Measurements from ENCODE around the gene SLC27A5. TPM values are rescaled to one million over a fixed set of nuclear protein-coding genes. Genes with fewer than 3 reads are reported as not detected.

Gene SLC27A5
- total RNA-seq, 2 donors from 2014 or later: 6.6 to 7.7 TPM

DNA sequence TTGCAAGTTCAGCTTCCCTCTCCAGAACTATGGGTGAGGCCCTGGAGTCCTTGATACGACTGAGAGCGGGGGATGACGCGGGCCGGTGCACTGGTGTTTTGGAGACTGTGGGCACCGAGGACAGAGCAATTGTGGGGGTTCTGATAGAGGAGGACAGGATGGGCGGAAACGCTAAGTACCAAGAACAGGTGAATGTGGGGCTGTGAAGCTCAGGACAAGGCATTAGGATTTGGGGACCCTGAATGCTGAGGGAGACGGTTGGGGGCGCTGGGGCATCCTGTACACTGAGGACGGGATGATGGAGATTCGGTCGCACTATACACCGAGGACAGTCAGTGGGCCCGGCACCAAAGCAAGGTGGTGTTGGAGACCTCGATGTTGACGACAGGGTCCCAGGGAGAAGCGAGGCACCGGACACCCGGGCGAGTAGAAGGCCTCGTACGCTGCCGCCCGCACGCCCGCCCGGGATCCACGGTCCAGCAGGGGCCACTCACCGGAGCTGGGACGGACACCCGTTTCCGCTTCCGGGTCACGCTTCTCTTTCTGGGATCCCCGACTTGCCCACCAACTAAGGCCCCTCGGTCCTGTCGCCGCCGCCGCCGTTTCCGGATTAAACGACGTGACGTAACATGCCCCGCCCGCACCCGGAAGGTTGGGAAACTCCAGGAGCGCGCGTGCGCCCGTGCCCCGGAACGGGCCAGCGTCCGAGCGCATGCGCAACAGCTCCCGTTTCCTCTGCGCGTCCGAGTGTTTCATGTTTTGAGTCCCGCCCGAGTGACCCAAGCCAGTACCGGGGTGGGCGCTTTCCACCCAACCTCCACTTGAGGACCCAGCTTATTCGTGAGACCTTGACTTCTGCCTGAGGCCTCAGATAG lies 42.9 kb upstream of the SLC27A5 start, which contains the start of gene CHMP2A:
TSS of gene CHMP2A (minus strand) at position 612 of the 875 bp plus-strand sequence. CDS start 893 bp downstream, outside the sequence.
- peak within 1 kb of the TSS; percentile 99 for H3K4me3 Mint-ChIP-seq
- no peaks in the 10 kb centered on the region for H3K27me3 Mint-ChIP-seq
- DNase-seq (peak; percentile 95 to 97 (median 96)), ATAC-seq (peak; percentile 48)
- peaks cover 43% of the 10 kb centered on the region for H3K4me1 Mint-ChIP-seq
- no peaks in the 10 kb centered on the region for H3K9me3 ChIP-seq (ENCODE audit: control insufficient read depth, low read length, poor library complexity, severe bottlenecking)
- H3K36me3 Mint-ChIP-seq (ENCODE audit: low read depth): peaks cover 9% of the 10 kb centered on the region
- H3K27ac Mint-ChIP-seq: peak within 1 kb of the TSS; percentile 98

- Mint-ChIP-seq H3K36me3 (ENCODE audit: low read depth) (peaks cover 9% of the 10 kb centered on the region), H3K27ac (peak overlapping the region; percentile 98), H3K4me3 (peak overlapping the region; percentile 99), H3K4me1 (peaks cover 39% of the 10 kb centered on the region), H3K27me3 (no peaks in the 10 kb centered on the region)
- no peaks in the 10 kb centered on the region for H3K9me3 ChIP-seq (ENCODE audit: control insufficient read depth, low read length, poor library complexity, severe bottlenecking)
- ATAC-seq (no peak), DNase-seq (no peak)
Observed at GRCh38 chr19:58553799-58554493, 42.2 kb upstream of the SLC27A5 start.

- peak overlapping the region; percentile 73 for H3K4me3 Mint-ChIP-seq
Observed at GRCh38 chr19:58552655-58553054, 40.9 kb upstream of the SLC27A5 start.

DNA sequence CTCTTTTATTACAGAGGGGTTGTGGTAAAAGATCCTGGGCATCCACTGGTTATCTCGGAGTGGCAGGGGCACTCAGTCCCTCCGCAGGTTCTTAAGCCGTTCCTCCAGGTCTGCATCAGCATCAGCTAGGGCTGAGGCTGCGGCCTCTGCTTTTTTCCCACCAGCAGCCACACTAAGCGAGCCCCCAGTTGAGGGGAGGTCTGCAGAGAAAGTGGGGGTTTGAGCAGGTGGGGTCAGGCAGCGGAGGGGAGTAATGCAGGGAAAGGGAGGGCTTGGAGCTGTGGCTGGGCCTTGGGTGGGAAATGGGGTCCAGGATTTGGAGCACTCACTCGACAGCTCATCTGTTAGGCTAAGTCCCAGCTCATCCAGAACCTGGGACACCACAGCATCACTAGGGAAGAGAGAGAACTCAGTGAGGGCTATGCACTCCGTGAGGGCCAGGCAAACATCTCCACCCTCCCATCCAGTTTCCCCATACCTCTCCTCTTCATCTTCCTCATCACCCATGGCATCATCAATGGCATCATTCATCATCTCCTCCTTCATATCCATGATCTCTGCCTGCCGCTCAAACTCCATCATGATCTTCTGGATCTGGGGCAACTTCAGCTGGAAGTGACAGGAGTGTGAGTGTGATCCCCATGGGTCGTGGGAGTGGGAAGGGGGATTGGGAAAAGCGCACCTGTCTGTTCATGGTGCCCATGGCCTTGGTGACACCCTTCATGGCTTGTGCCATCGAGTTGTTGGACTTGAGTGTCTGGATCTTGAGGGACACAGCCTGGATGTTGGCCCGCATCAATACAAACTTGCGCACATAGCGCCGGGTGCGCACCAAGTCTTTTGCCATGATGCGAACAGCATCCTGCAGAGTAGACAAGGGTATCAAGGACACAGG lies 40.0 kb upstream of the SLC27A5 start:
- ATAC-seq (no peak), DNase-seq (no peak)
- H3K9me3 ChIP-seq (ENCODE audit: control insufficient read depth, low read length, poor library complexity, severe bottlenecking): no peaks in the 10 kb centered on the region
- Mint-ChIP-seq H3K4me3 (peak overlapping the region; percentile 73), H3K27me3 (no peaks in the 10 kb centered on the region), H3K36me3 (ENCODE audit: low read depth) (peaks cover 12% of the 10 kb centered on the region), H3K27ac (peak overlapping the region; percentile 98), H3K4me1 (peaks cover 35% of the 10 kb centered on the region)

More at GRCh38 chr19:58552655-58553054, 40.9 kb upstream of the SLC27A5 start:
- no peaks in the 10 kb centered on the region for H3K9me3 ChIP-seq (ENCODE audit: control insufficient read depth, low read length, poor library complexity, severe bottlenecking)
- H3K27me3 Mint-ChIP-seq: no peaks in the 10 kb centered on the region
- no peak for ATAC-seq
- H3K4me1 Mint-ChIP-seq: peaks cover 39% of the 10 kb centered on the region
- no peak for DNase-seq
- peaks cover 12% of the 10 kb centered on the region for H3K36me3 Mint-ChIP-seq (ENCODE audit: low read depth)
- peak overlapping the region; percentile 98 for H3K27ac Mint-ChIP-seq

- ATAC-seq: no peak
- DNase-seq: no peak
- H3K27me3 Mint-ChIP-seq: no peaks in the 10 kb centered on the region
- H3K36me3 Mint-ChIP-seq (ENCODE audit: low read depth): peaks cover 16% of the 10 kb centered on the region
- H3K9me3 ChIP-seq (ENCODE audit: control insufficient read depth, low read length, poor library complexity, severe bottlenecking): no peaks in the 10 kb centered on the region
- no peak overlapping the region for H3K4me3 Mint-ChIP-seq
- H3K4me1 Mint-ChIP-seq: peaks cover 37% of the 10 kb centered on the region
- peak overlapping the region; percentile 14 for H3K27ac Mint-ChIP-seq
Observed at GRCh38 chr19:58551123-58551497, 39.3 kb upstream of the SLC27A5 start.

DNA sequence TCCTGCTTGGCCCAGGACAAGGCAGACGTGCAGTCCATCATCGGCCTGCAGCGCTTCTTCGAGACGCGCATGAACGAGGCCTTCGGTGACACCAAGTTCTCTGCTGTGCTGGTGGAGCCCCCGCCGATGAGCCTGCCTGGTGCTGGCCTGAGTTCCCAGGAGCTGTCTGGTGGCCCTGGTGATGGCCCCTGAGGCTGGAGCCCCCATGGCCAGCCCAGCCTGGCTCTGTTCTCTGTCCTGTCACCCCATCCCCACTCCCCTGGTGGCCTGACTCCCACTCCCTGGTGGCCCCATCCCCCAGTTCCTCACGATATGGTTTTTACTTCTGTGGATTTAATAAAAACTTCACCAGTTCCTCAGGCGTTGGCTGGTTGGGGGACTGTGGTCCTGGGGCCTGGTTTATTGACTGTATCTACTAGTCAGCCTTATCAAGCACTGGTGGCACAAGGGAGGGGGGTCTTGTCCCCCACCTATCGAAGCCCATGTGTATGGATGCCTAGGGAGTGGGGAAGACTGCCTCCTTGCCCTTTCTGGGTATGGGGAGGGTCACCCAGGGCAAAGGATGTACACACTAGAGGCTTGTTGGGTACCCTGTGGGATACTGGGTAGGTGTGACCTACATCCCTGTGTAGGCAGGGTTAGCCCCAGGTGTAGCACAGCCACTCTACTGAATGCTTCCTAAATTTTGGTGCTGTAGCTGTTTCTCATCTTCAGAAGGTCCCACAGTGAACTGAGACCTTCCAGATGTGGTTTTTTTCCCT lies 38.8 kb upstream of the SLC27A5 start:
- DNase-seq (no peak), ATAC-seq (no peak)
- Mint-ChIP-seq H3K36me3 (ENCODE audit: low read depth) (peaks cover 16% of the 10 kb centered on the region), H3K4me1 (peaks cover 43% of the 10 kb centered on the region), H3K27me3 (no peaks in the 10 kb centered on the region), H3K4me3 (no peak overlapping the region), H3K27ac (no peak overlapping the region)
- no peaks in the 10 kb centered on the region for H3K9me3 ChIP-seq (ENCODE audit: control insufficient read depth, low read length, poor library complexity, severe bottlenecking)

DNA sequence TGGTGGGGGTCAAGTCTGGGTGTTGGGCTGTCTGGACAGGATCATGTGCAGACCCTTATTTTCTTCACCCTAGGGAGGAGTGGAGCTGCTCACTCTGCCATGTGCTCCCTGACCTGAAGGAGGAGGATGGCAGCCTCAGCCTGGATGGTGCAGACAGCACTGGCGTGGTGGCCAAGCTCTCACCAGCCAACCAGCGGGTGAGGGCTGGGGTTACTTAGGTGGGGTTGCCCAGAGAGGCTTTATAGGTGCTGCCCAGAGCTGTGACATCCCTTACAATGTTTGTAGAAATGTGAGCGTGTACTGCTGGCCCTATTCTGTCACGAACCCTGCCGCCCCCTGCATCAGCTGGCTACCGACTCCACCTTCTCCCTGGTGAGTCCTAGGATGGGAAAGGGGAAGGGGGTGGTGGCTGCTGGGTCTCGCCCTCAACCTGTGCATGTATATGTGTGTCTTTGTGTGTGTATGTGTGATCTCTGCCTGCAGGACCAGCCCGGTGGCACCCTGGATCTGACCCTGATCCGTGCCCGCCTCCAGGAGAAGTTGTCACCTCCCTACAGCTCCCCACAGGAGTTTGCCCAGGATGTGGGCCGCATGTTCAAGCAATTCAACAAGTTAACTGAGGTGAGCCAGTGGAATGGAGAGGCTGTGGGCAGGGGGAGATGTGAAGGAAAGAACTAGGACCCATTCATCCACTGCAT lies 38.0 kb upstream of the SLC27A5 start:
- H3K4me3 Mint-ChIP-seq: no peak overlapping the region
- no peak for DNase-seq

GRCh38 chr19:58548859-58549663 lies 37.3 kb upstream of the SLC27A5 start:
- Mint-ChIP-seq H3K36me3 (ENCODE audit: low read depth) (peaks cover 16% of the 10 kb centered on the region), H3K27ac (no peak overlapping the region), H3K4me3 (no peak overlapping the region), H3K4me1 (peaks cover 38% of the 10 kb centered on the region), H3K27me3 (no peaks in the 10 kb centered on the region)
- no peak for DNase-seq
- no peaks in the 10 kb centered on the region for H3K9me3 ChIP-seq (ENCODE audit: control insufficient read depth, low read length, poor library complexity, severe bottlenecking)
- ATAC-seq: no peak

More for the DNA sequence above, 38.0 kb upstream of the SLC27A5 start:
- Mint-ChIP-seq H3K27me3 (no peaks in the 10 kb centered on the region), H3K4me1 (peaks cover 42% of the 10 kb centered on the region), H3K27ac (no peak overlapping the region), H3K36me3 (ENCODE audit: low read depth) (peaks cover 16% of the 10 kb centered on the region)
- no peak for ATAC-seq
- H3K9me3 ChIP-seq (ENCODE audit: control insufficient read depth, low read length, poor library complexity, severe bottlenecking): no peaks in the 10 kb centered on the region

DNA sequence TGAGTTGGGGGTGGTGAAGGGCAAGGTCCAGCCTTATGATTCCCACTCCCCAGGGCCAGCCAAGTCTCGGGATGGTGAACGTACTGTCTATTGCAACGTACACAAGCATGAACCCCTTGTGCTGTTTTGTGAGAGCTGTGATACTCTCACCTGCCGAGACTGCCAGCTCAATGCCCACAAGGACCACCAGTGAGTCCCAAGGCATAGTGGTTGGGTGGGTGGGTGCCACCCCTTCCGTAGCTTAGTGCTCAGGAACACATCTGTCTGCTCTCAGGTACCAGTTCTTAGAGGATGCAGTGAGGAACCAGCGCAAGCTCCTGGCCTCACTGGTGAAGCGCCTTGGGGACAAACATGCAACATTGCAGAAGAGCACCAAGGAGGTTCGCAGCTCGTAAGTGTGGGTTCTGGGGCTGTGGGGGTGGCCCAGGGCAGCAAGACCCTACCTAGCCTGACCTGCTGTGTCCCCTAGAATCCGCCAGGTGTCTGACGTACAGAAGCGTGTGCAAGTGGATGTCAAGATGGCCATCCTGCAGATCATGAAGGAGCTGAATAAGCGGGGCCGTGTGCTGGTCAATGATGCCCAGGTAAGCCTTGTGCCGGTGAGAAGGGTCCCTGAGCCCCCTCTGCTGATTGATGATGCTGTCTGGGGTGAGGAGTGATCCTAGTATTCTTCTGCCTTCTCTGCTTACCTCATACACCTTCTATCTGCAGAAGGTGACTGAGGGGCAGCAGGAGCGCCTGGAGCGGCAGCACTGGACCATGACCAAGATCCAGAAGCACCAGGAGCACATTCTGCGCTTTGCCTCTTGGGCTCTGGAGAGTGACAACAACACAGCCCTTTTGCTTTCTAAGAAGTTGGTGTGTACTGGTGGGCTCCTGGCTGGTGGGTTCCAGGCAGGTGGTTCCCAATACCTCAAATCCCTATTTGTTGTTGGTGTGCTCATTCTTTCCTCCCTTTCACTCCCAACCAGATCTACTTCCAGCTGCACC lies 35.8 kb upstream of the SLC27A5 start:
- DNase-seq (no peak), ATAC-seq (no peak)
- peaks cover 12% of the 10 kb centered on the region for H3K36me3 Mint-ChIP-seq (ENCODE audit: low read depth)
- H3K9me3 ChIP-seq (ENCODE audit: control insufficient read depth, low read length, poor library complexity, severe bottlenecking): no peaks in the 10 kb centered on the region
- peak overlapping the region; percentile 98 for H3K27ac Mint-ChIP-seq
- H3K4me1 Mint-ChIP-seq: peaks cover 38% of the 10 kb centered on the region
- no peaks in the 10 kb centered on the region for H3K27me3 Mint-ChIP-seq
- peak overlapping the region; percentile 25 for H3K4me3 Mint-ChIP-seq

DNA sequence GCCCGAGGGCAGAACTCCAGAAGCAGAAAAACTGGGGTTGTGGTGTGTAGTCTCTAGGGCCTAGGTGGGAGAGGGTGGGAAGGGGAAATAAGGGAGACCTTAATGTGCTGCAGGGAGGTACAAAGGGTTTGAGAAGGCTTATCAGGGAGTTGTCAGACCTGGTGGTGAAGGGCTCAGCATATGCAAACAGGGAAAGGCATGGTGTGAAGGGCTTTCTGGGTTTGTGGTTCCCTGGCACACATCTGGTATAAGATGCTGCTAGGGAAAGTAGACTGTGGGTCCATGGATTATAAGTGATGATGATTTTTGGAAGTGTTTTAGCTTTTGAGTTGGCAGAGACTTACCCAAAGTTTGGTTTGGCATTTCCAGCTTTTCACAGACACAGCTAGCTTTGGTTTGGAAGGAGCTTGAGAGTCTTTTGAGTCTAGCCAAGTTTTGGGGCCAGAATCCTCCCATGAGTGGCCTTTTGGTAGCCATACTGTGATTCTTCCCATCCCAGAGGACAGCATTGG lies 34.3 kb upstream of the SLC27A5 start:
- no peak for ATAC-seq
- Mint-ChIP-seq H3K4me1 (peaks cover 36% of the 10 kb centered on the region), H3K27me3 (no peaks in the 10 kb centered on the region), H3K4me3 (peak overlapping the region; percentile 91), H3K36me3 (ENCODE audit: low read depth) (peaks cover 7% of the 10 kb centered on the region), H3K27ac (peak overlapping the region; percentile 98)
- H3K9me3 ChIP-seq (ENCODE audit: control insufficient read depth, low read length, poor library complexity, severe bottlenecking): no peaks in the 10 kb centered on the region
- DNase-seq: no peak

Data from T-helper 17 cell (primary cell).